Glutamatergic neuron (in vitro differentiated cells): ENCODE data around the gene PRKG1. TPM values are rescaled to one million over a fixed set of nuclear protein-coding genes. Genes with fewer than 3 reads are reported as not detected.

Source experiments
- DNase-seq: peaks from one replicate; pipeline ENCODE4 v3.0.0; 2022
- H3K27ac Mint-ChIP-seq: one replicate; pipeline ENCODE4 v1.8.0; 2020; ENCODE audit warnings: mild to moderate bottlenecking, mixed read lengths, inconsistent platforms; ENCODE audit not compliant: unreplicated experiment
- H3K27me3 Mint-ChIP-seq: one replicate; pipeline ENCODE4 v1.8.0; 2020; ENCODE audit warnings: mild to moderate bottlenecking, moderate library complexity, mixed read lengths, inconsistent platforms; ENCODE audit not compliant: unreplicated experiment
- H3K36me3 Mint-ChIP-seq: one replicate; pipeline ENCODE4 v1.8.0; 2020; ENCODE audit warnings: mild to moderate bottlenecking, mixed read lengths, inconsistent platforms; ENCODE audit not compliant: unreplicated experiment
- H3K4me1 Mint-ChIP-seq: one replicate; pipeline ENCODE4 v1.8.0; 2020; ENCODE audit warnings: mild to moderate bottlenecking, low read depth, mixed read lengths, inconsistent platforms; ENCODE audit not compliant: unreplicated experiment
- H3K4me3 Mint-ChIP-seq: one replicate; pipeline ENCODE4 v1.8.0; 2020; ENCODE audit warnings: mild to moderate bottlenecking, mixed read lengths, inconsistent platforms; ENCODE audit not compliant: unreplicated experiment
- H3K9me3 Mint-ChIP-seq: one replicate; pipeline ENCODE4 v1.8.0; 2020; ENCODE audit warnings: mild to moderate bottlenecking, moderate library complexity, mixed read lengths, inconsistent platforms; ENCODE audit not compliant: unreplicated experiment
- CTCF ChIP-seq: fragments of 200-600 bp; sonication (generic); IDR thresholded peaks from one replicate; pipeline ENCODE4 v1.5.0; 2021; ENCODE audit not compliant: partially characterized antibody, unreplicated experiment
- total RNA-seq: library from RNA; stranded (reverse); fragmentation: NEBNext Ultra II Directional; extraction: Animal tissue kit (Norgen Biotek cat#: 25700); gene quantifications from one replicate; pipeline ENCODE4 v1.2.1, GENCODE V29; 2021; ENCODE audit not compliant: unreplicated experiment

Gene PRKG1
- total RNA-seq, 1 donor from 2014 or later, result 52.7 TPM

- H3K4me3 Mint-ChIP-seq, result no peak overlapping the region
- no peak for TF ChIP-seq CTCF
- no peak overlapping the region for H3K27ac Mint-ChIP-seq
- H3K4me1 Mint-ChIP-seq, result peaks cover 21% of the 10 kb centered on the region
- H3K36me3 Mint-ChIP-seq, result no peaks in the 10 kb centered on the region
- peaks cover 2% of the 10 kb centered on the region for H3K9me3 Mint-ChIP-seq
- DNase-seq, result no peak
- peaks cover 2% of the 10 kb centered on the region for H3K27me3 Mint-ChIP-seq
Measured at GRCh38 chr10:51588984-51589383, 514.7 kb downstream of the PRKG1 start.

GRCh38 chr10:51590818-51591217 lies 516.5 kb downstream of the PRKG1 start:
- TF ChIP-seq CTCF, result no peak
- Mint-ChIP-seq H3K4me1 (peaks cover 21% of the 10 kb centered on the region), H3K27ac (no peak overlapping the region)

DNA sequence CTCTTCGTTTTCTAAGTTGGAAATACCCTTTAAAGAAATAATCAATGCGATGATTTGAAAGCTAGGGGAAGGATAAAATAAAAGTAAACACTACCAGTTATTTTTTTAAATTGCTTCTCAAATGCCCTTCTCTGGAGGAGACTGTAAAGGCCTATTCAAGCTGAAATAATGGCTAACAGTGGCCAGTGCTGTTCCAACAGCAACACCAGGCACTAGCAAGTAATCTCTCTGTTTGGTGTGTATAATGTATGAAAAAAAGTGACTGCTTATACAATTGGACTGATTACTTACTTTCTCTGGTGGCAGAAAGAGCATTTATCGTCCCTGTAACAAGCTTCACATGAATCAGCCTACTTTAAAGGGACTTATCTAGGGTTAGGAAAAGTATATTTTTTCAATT lies 522.4 kb downstream of the PRKG1 start:
- peaks cover 11% of the 10 kb centered on the region for H3K4me1 Mint-ChIP-seq
- DNase-seq, result no peak
- H3K27me3 Mint-ChIP-seq, result peaks cover 2% of the 10 kb centered on the region
- H3K27ac Mint-ChIP-seq, result no peak overlapping the region
- no peak for TF ChIP-seq CTCF
- H3K9me3 Mint-ChIP-seq, result peaks cover 2% of the 10 kb centered on the region
- H3K36me3 Mint-ChIP-seq, result no peaks in the 10 kb centered on the region
- H3K4me3 Mint-ChIP-seq, result no peak overlapping the region

More at GRCh38 chr10:51590818-51591217, 516.5 kb downstream of the PRKG1 start:
- peaks cover 2% of the 10 kb centered on the region for H3K27me3 Mint-ChIP-seq
- DNase-seq, result no peak
- H3K9me3 Mint-ChIP-seq, result peaks cover 2% of the 10 kb centered on the region
- no peak overlapping the region for H3K4me3 Mint-ChIP-seq
- no peaks in the 10 kb centered on the region for H3K36me3 Mint-ChIP-seq

GRCh38 chr10:51599647-51600046 lies 525.4 kb downstream of the PRKG1 start:
- H3K27me3 Mint-ChIP-seq, result no peaks in the 10 kb centered on the region
- no peak overlapping the region for H3K27ac Mint-ChIP-seq
- DNase-seq, result no peak
- no peak for TF ChIP-seq CTCF
- H3K4me1 Mint-ChIP-seq, result peaks cover 2% of the 10 kb centered on the region
- H3K9me3 Mint-ChIP-seq, result no peaks in the 10 kb centered on the region
- H3K36me3 Mint-ChIP-seq, result no peaks in the 10 kb centered on the region
- H3K4me3 Mint-ChIP-seq, result no peak overlapping the region

DNA sequence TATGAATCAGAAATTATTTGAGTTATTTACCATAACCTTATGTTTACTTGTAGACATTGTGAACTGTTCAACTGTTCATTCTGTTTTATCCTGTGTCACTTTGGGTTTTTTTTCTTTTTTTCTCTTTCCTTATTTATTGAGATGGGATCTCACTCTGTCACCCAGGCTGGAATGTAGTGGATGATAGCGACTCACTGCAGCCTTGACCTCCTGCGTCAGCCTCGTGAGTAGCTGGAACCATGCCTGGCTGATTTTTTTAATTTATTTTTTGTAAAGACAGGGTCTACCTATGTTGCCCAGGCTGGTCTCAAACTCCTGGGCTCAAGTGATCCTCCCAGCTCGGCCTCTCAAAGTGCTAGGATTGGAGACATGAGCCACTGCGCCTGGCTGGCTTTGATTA lies 528.0 kb downstream of the PRKG1 start:
- peaks cover 3% of the 10 kb centered on the region for H3K9me3 Mint-ChIP-seq
- H3K36me3 Mint-ChIP-seq, result no peaks in the 10 kb centered on the region
- no peaks in the 10 kb centered on the region for H3K27me3 Mint-ChIP-seq
- no peak for TF ChIP-seq CTCF
- H3K4me3 Mint-ChIP-seq, result no peak overlapping the region
- H3K4me1 Mint-ChIP-seq, result peaks cover 2% of the 10 kb centered on the region
- H3K27ac Mint-ChIP-seq, result no peak overlapping the region
- DNase-seq, result no peak
